IPS-18c (cell line): ENCODE data around the gene CHAT.

Experiments
- H3K4me3 ChIP-seq: 2 replicates; pipeline ENCODE4 v1.7.0; 2013; ENCODE audit warnings: low read depth, mild to moderate bottlenecking, low read length, moderate library complexity; ENCODE audit not compliant: insufficient read depth
- H3K9me3 ChIP-seq: one replicate; pipeline ENCODE4 v1.6.1; 2013; ENCODE audit warnings: mild to moderate bottlenecking, low read length, moderate library complexity; ENCODE audit not compliant: control insufficient read depth, insufficient read depth

Gene CHAT

GRCh38 chr10:49633327-49634068 lies 19.7 kb downstream of the CHAT start:
- Histone ChIP-seq H3K9me3 (no peaks in the 10 kb centered on the region), H3K4me3 (no peak overlapping the region)

- no peak overlapping the region for H3K4me3 ChIP-seq
Observed at GRCh38 chr10:49634069-49634660, 20.3 kb downstream of the CHAT start.

GRCh38 chr10:49642311-49642710 lies 28.5 kb downstream of the CHAT start:
- Histone ChIP-seq H3K9me3 (peaks cover 4% of the 10 kb centered on the region), H3K4me3 (no peak overlapping the region)

More at GRCh38 chr10:49634069-49634660, 20.3 kb downstream of the CHAT start:
- no peaks in the 10 kb centered on the region for H3K9me3 ChIP-seq

GRCh38 chr10:49643241-49644034 lies 29.6 kb downstream of the CHAT start:
- Histone ChIP-seq H3K9me3 (peaks cover 4% of the 10 kb centered on the region), H3K4me3 (no peak overlapping the region)

GRCh38 chr10:49644035-49644646 lies 30.3 kb downstream of the CHAT start:
- peaks cover 4% of the 10 kb centered on the region for H3K9me3 ChIP-seq
- H3K4me3 ChIP-seq: no peak overlapping the region

- Histone ChIP-seq H3K9me3 (peaks cover 4% of the 10 kb centered on the region), H3K4me3 (no peak overlapping the region)
Observed at GRCh38 chr10:49645417-49645816, 31.6 kb downstream of the CHAT start.

GRCh38 chr10:49645871-49646870 lies 32.3 kb downstream of the CHAT start:
- Histone ChIP-seq H3K4me3 (no peak overlapping the region), H3K9me3 (peaks cover 4% of the 10 kb centered on the region)

GRCh38 chr10:49647554-49647953 lies 33.7 kb downstream of the CHAT start:
- Histone ChIP-seq H3K4me3 (no peak overlapping the region), H3K9me3 (peaks cover 4% of the 10 kb centered on the region)

- Histone ChIP-seq H3K4me3 (no peak overlapping the region), H3K9me3 (peaks cover 4% of the 10 kb centered on the region)
Observed at GRCh38 chr10:49647985-49648795, 34.4 kb downstream of the CHAT start.

GRCh38 chr10:49649294-49649693 lies 35.5 kb downstream of the CHAT start:
- Histone ChIP-seq H3K9me3 (peaks cover 4% of the 10 kb centered on the region), H3K4me3 (no peak overlapping the region)

- Histone ChIP-seq H3K4me3 (no peak overlapping the region), H3K9me3 (peaks cover 4% of the 10 kb centered on the region)
Observed at GRCh38 chr10:49649936-49650723, 36.3 kb downstream of the CHAT start.

- Histone ChIP-seq H3K9me3 (peaks cover 4% of the 10 kb centered on the region), H3K4me3 (no peak overlapping the region)
Observed at GRCh38 chr10:49650724-49651034, 36.8 kb downstream of the CHAT start.

GRCh38 chr10:49651039-49651835 lies 37.4 kb downstream of the CHAT start:
- Histone ChIP-seq H3K4me3 (no peak overlapping the region), H3K9me3 (no peaks in the 10 kb centered on the region)

GRCh38 chr10:49651917-49652316 lies 38.1 kb downstream of the CHAT start:
- no peak overlapping the region for H3K4me3 ChIP-seq

More at GRCh38 chr10:49651917-49652316, 38.1 kb downstream of the CHAT start:
- no peaks in the 10 kb centered on the region for H3K9me3 ChIP-seq
